K562 (cell line): ENCODE data around the gene STXBP4.

Source experiments
- JUNB ChIP-seq: fragments of 450-650 bp; formaldehyde crosslinking; conservative IDR thresholded peaks from 2 replicates; pipeline ENCODE4 v1.4.0; 2020; ENCODE audit warnings: mild to moderate bottlenecking
- TF ChIP-seq, protein P1 (sequence below): fragments of 150-350 bp; conservative IDR thresholded peaks from 2 replicates; pipeline ENCODE4 v1.6.1; 2014; ENCODE audit warnings: low read length

DNA sequence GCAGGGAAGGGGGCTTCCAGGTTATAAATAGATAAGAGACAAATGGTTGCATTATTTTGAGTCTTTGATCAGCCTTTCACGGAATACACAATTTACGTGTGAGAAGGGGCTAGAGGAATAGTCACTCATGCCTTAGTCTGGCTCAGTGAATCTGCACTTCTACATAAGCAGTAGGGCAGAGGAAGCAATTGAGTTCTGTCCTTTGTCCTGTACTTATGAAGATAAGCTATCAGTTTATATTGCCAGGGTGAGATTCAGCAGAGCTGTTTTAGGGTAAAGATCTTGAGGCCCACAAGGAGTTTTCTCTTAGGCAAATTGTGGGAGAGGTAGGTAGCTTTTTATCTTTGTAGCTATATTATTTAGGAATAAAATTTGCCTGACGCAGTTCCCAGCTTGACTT, 34.6 kb upstream of the STXBP4 start:
- no peak for TF ChIP-seq JUNB (CRISPR knock-in tag)
- TF ChIP-seq, protein P1, sequence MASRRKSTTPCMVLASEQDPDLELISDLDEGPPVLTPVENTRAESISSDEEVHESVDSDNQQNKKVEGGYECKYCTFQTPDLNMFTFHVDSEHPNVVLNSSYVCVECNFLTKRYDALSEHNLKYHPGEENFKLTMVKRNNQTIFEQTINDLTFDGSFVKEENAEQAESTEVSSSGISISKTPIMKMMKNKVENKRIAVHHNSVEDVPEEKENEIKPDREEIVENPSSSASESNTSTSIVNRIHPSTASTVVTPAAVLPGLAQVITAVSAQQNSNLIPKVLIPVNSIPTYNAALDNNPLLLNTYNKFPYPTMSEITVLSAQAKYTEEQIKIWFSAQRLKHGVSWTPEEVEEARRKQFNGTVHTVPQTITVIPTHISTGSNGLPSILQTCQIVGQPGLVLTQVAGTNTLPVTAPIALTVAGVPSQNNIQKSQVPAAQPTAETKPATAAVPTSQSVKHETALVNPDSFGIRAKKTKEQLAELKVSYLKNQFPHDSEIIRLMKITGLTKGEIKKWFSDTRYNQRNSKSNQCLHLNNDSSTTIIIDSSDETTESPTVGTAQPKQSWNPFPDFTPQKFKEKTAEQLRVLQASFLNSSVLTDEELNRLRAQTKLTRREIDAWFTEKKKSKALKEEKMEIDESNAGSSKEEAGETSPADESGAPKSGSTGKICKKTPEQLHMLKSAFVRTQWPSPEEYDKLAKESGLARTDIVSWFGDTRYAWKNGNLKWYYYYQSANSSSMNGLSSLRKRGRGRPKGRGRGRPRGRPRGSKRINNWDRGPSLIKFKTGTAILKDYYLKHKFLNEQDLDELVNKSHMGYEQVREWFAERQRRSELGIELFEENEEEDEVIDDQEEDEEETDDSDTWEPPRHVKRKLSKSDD: no peak
